Measurements from ENCODE around the gene KCP. TPM values are rescaled to one million over a fixed set of nuclear protein-coding genes. Genes with fewer than 3 reads are reported as not detected.

The KCP gene
- total RNA-seq, 1 experiment from 2014 or later, result 5.3 TPM

DNA sequence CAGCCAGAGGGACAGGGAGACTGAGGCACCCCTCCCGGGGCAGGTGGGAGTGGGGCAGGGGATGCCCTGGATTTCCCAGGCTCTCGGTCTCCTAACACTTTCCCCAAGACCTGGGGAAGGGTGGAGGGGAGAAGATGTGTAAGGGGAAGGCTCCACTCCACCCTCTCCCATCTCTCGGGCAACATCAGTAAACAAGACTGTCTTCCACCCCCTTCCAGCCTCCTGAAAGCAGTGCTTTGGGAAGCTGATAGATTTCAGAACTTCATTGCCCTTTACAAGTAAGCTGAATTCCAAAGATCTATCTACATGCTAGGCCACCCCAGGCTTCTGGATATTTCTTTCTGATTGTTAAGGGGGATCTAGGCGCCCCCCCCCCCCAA is 76.6 kb downstream of the KCP start:
- Histone ChIP-seq H2BK5ac (ENCODE audit: insufficient read length, low read length) (no peak overlapping the region), H3K14ac (ENCODE audit: insufficient read depth, low read length) (no peak overlapping the region), H2BK20ac (ENCODE audit: low read depth, low read length, poor library complexity, severe bottlenecking) (no peak overlapping the region), H3K27ac (ENCODE audit: insufficient read length, low read depth, low read length) (no peak overlapping the region), H3K18ac (ENCODE audit: insufficient read length, low read depth, low read length) (no peak overlapping the region), H3K79me1 (ENCODE audit: insufficient read depth, low read depth, low read length, poor library complexity, severe bottlenecking) (no peaks in the 10 kb centered on the region), H2BK12ac (ENCODE audit: insufficient read length, low read depth, low read length) (no peak overlapping the region), H3K4ac (ENCODE audit: low read depth, low read length) (no peak overlapping the region), H3K56ac (ENCODE audit: insufficient read length, low read depth, low read length) (no peak overlapping the region), H3K23me2 (ENCODE audit: insufficient read length, low read depth, low read length, poor library complexity, severe bottlenecking) (peaks cover 22% of the 10 kb centered on the region), H3K9me3 (ENCODE audit: control insufficient read depth, low read depth, low read length) (no peaks in the 10 kb centered on the region), H2BK120ac (ENCODE audit: low read depth, low read length, poor library complexity, severe bottlenecking) (no peak overlapping the region), H4K91ac (ENCODE audit: insufficient read length, low read depth, low read length) (no peak overlapping the region), H3K9ac (ENCODE audit: extremely low read depth, insufficient read length, low read length) (no peak overlapping the region), H3K23ac (ENCODE audit: insufficient read length, low read depth, low read length) (no peak overlapping the region), H3K4me2 (ENCODE audit: insufficient read depth, insufficient read length, low read length) (no peak overlapping the region), H2AFZ (ENCODE audit: low read length) (no peak overlapping the region), H4K5ac (ENCODE audit: insufficient read length, low read depth, low read length) (no peak overlapping the region), H3K79me2 (ENCODE audit: insufficient read depth, low read length) (no peaks in the 10 kb centered on the region), H3K27me3 (ENCODE audit: insufficient read depth, low read length) (peaks cover 12% of the 10 kb centered on the region; the same call in 1 of the 2 replicates), H4K8ac (replicated peaks; ENCODE audit: insufficient read length, low read depth, low read length) (no peak overlapping the region), H4K20me1 (ENCODE audit: control insufficient read depth, insufficient read depth, insufficient read length) (no peaks in the 10 kb centered on the region), H2BK15ac (ENCODE audit: low read depth, low read length) (no peak overlapping the region), H3T11ph (ENCODE audit: low read length) (no peak overlapping the region), H2AK5ac (ENCODE audit: insufficient read length, low read length) (no peak overlapping the region), H3K4me1 (ENCODE audit: insufficient read depth, low read length) (peaks cover 5% of the 10 kb centered on the region; the same call in 1 of the 2 replicates)
- Mint-ChIP-seq H3K4me3 (no peak overlapping the region), H3K36me3 (ENCODE audit: insufficient read depth in 1 of 3, low read depth in 3 of 3) (no peaks in the 10 kb centered on the region), H3K27ac (no peak overlapping the region), H3K9me3 (no peaks in the 10 kb centered on the region), H3K4me1 (peaks cover 24 to 42% of the 10 kb centered on the region in 2 experiments), H3K27me3 (ENCODE audit: low read depth) (peaks cover 33% of the 10 kb centered on the region)
- no CpG with 5 or more reads among the region's 4 CpGs for WGBS (ENCODE audit: extremely low coverage, insufficient read length, low lambda C conversion rate)
- TF ChIP-seq, protein P1, sequence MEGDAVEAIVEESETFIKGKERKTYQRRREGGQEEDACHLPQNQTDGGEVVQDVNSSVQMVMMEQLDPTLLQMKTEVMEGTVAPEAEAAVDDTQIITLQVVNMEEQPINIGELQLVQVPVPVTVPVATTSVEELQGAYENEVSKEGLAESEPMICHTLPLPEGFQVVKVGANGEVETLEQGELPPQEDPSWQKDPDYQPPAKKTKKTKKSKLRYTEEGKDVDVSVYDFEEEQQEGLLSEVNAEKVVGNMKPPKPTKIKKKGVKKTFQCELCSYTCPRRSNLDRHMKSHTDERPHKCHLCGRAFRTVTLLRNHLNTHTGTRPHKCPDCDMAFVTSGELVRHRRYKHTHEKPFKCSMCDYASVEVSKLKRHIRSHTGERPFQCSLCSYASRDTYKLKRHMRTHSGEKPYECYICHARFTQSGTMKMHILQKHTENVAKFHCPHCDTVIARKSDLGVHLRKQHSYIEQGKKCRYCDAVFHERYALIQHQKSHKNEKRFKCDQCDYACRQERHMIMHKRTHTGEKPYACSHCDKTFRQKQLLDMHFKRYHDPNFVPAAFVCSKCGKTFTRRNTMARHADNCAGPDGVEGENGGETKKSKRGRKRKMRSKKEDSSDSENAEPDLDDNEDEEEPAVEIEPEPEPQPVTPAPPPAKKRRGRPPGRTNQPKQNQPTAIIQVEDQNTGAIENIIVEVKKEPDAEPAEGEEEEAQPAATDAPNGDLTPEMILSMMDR (conservative IDR thresholded peaks at IDR 0.05), result no peak
- DNase-seq, result no peak
